Activated B cell treated with CpG ODN at 0.5 μM for 24 hours (primary cell): ENCODE results near the gene PCSK5. TPM values are rescaled to one million over a fixed set of nuclear protein-coding genes. Genes with fewer than 3 reads are reported as not detected.

ENCODE experiments used
- ATAC-seq: fragments of 200-7000 bp; cut with Tn5 transposase; one replicate; pipeline ENCODE4 v1.10.0; 2021; ENCODE audit warnings: low read depth, mild to moderate bottlenecking, moderate library complexity
- CTCF ChIA-PET: fragments of 350-600 bp; sonication (Branson Sonifier 250); formaldehyde crosslinking; loops from one replicate; lab custom pipeline; 2021; ENCODE audit warnings: antibody characterized with exemption; lab: Charles Lee
- POLR2A ChIA-PET: fragments of 350-600 bp; sonication (Branson Sonifier 250); formaldehyde crosslinking; loops from one replicate; lab custom pipeline; 2021; ENCODE audit warnings: antibody characterized with exemption; lab: Charles Lee
- DNase-seq: peaks from one replicate; pipeline ENCODE4 v3.0.0; 2022
- H3K27ac Mint-ChIP-seq: one replicate; pipeline ENCODE4 v1.8.0; 2020; ENCODE audit warnings: mixed read lengths
- H3K27me3 Mint-ChIP-seq: one replicate; pipeline ENCODE4 v1.8.0; 2021; ENCODE audit warnings: mixed read lengths
- H3K36me3 Mint-ChIP-seq: one replicate; pipeline ENCODE4 v1.8.0; 2021; ENCODE audit warnings: low read depth, mixed read lengths
- H3K4me1 Mint-ChIP-seq: one replicate; pipeline ENCODE4 v1.8.0; 2021; ENCODE audit warnings: mixed read lengths
- H3K4me3 Mint-ChIP-seq: one replicate; pipeline ENCODE4 v1.8.0; 2020; ENCODE audit warnings: mild to moderate bottlenecking, mixed read lengths
- H3K9me3 Mint-ChIP-seq: one replicate; pipeline ENCODE4 v1.8.0; 2020; ENCODE audit warnings: mixed read lengths
- intact Hi-C: fragments of 100-400 bp; cut with micrococcal nuclease; formaldehyde crosslinking; loops from one replicate; pipeline ENCODE4 v1.15.1; 2024
- total RNA-seq: library from RNA; stranded (reverse); gene quantifications from 2 replicates; pipeline ENCODE4 v1.2.3, GENCODE V29; 2022
- TF ChIP-seq, protein P1 (sequence below): fragments of 200-600 bp; IDR thresholded peaks from one replicate; pipeline ENCODE4 v1.8.0; 2022; ENCODE audit warnings: antibody characterized with exemption, mild to moderate bottlenecking

PCSK5 gene
- total RNA-seq, 1 donor from 2014 or later, result not detected

DNA sequence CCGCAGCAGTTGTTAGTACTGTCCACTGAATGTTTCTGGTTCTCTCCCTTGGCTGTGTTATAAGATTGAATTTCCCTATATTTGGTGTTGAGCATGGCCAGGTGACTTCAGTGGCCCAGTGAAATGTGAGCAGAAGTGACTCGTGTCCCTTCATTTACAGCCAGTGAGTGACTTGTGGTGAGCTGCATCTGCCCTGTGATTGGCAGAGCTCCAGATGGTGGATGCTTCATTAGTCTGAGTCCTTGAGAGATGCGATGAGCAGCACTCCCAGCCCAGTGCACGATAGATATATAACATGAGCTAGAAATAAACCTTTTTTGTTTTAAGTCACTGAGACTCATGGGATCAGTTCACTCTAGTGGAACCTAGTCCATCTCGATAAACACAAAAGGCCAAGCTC lies 19.3 kb downstream of the PCSK5 start:
- DNase-seq (no peak), ATAC-seq (no peak)
- H3K4me1 Mint-ChIP-seq, result no peaks in the 10 kb centered on the region
- H3K9me3 Mint-ChIP-seq, result peaks cover 2% of the 10 kb centered on the region
- intact Hi-C loops, result no loop called here
- TF ChIP-seq, protein P1, sequence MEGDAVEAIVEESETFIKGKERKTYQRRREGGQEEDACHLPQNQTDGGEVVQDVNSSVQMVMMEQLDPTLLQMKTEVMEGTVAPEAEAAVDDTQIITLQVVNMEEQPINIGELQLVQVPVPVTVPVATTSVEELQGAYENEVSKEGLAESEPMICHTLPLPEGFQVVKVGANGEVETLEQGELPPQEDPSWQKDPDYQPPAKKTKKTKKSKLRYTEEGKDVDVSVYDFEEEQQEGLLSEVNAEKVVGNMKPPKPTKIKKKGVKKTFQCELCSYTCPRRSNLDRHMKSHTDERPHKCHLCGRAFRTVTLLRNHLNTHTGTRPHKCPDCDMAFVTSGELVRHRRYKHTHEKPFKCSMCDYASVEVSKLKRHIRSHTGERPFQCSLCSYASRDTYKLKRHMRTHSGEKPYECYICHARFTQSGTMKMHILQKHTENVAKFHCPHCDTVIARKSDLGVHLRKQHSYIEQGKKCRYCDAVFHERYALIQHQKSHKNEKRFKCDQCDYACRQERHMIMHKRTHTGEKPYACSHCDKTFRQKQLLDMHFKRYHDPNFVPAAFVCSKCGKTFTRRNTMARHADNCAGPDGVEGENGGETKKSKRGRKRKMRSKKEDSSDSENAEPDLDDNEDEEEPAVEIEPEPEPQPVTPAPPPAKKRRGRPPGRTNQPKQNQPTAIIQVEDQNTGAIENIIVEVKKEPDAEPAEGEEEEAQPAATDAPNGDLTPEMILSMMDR, result no peak
- ChIA-PET CTCF (no interaction called here), POLR2A (no interaction called here)
- no peaks in the 10 kb centered on the region for H3K27me3 Mint-ChIP-seq
- no peak overlapping the region for H3K27ac Mint-ChIP-seq
- H3K4me3 Mint-ChIP-seq, result no peak overlapping the region
- no peaks in the 10 kb centered on the region for H3K36me3 Mint-ChIP-seq

DNA sequence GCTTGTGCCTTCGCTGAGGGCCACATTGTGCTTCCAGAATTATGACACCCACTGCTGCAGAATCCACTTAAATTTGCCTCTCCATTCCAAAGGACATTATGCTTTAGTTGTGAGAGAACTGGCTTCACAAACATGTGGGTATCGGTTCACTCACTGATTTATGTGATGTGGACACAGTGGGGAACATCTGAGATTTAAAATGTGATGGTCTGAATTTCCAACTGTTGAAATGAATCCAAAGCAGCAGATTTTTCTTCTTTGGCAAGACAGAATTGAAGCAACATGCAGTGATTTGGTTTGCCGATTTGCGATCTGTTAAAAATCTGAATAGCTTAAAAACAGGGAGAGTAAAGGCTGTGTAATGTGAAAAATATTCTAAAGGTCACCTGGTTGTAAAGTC lies 20.3 kb downstream of the PCSK5 start:
- no peak for ATAC-seq
- intact Hi-C loops, result no loop called here
- no peaks in the 10 kb centered on the region for H3K9me3 Mint-ChIP-seq
- H3K4me1 Mint-ChIP-seq, result no peaks in the 10 kb centered on the region
- no peak overlapping the region for H3K27ac Mint-ChIP-seq
- POLR2A ChIA-PET, result no interaction called here
- H3K4me3 Mint-ChIP-seq, result no peak overlapping the region
- CTCF ChIA-PET, result no interaction called here
- TF ChIP-seq, protein P1, result no peak
- no peaks in the 10 kb centered on the region for H3K27me3 Mint-ChIP-seq
- no peak for DNase-seq
- H3K36me3 Mint-ChIP-seq, result no peaks in the 10 kb centered on the region

DNA sequence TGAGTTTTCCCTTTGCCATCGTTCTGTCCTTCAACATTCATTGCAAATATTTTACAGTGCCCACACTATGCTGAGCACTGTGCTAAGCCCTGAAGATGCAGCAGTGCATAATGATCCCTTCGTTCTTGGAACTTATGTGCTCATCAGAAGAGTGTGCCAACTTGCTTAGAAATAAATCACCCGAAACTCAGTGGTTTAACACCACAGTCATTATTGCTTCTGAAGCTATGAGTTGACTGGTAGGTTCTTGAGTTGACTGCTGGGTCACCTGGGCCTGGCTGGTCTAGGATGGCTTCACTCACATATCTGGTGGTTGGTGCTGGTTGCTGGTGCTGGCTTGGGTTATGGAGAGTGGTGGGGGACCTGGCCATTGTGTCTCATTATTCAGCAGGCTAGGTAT lies 20.9 kb downstream of the PCSK5 start:
- ChIA-PET CTCF (no interaction called here), POLR2A (no interaction called here)
- DNase-seq, result no peak
- Mint-ChIP-seq H3K36me3 (no peaks in the 10 kb centered on the region), H3K4me3 (no peak overlapping the region), H3K4me1 (no peaks in the 10 kb centered on the region), H3K27me3 (no peaks in the 10 kb centered on the region), H3K9me3 (no peaks in the 10 kb centered on the region), H3K27ac (no peak overlapping the region)
- ATAC-seq, result no peak
- intact Hi-C loops, result no loop called here
- TF ChIP-seq, protein P1, result no peak

DNA sequence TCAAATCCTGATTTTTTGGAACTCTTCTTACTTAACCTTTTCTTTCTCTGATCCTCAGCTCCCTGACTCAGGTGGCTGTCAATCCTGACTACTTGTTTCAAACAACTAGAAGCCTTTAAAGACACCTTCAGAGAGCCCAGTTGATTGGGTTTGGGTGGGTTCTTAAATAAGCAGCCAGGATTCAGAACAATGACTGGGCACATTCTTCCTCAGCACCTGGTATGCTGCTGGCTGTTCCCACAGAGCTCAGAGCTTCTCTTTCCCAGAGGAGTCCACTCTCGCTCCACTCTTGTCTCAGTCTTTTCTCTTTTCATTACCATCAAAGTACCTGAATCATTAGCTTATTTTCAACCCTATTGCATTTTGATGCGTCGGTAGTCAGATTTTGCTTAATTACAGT lies 22.5 kb downstream of the PCSK5 start:
- TF ChIP-seq, protein P1, result no peak
- Mint-ChIP-seq H3K27me3 (no peaks in the 10 kb centered on the region), H3K27ac (no peak overlapping the region), H3K4me3 (no peak overlapping the region), H3K9me3 (no peaks in the 10 kb centered on the region), H3K36me3 (no peaks in the 10 kb centered on the region), H3K4me1 (no peaks in the 10 kb centered on the region)
- ChIA-PET CTCF (no interaction called here), POLR2A (no interaction called here)
- ATAC-seq, result no peak
- intact Hi-C loops, result no loop called here
- no peak for DNase-seq

DNA sequence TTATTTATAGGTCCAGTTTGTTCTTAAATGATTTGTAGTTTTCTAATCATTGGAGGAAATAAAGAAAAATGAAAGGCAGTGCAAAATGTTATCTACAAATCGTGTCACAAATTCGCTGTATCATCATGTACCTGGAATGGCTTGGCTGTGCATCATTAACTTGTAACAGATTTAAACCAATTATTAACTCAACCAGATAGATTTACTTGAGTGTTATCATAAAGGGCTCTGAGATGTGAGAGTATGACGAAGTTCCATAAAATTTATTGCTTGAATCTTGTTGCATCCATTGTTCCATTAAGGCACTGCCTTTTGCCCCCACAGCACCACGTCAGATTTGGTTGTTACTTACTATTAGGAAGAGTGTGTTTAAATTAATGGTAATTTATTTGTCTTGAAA lies 23.5 kb downstream of the PCSK5 start:
- no peak overlapping the region for H3K27ac Mint-ChIP-seq
- TF ChIP-seq, protein P1, result no peak
- ATAC-seq (no peak), DNase-seq (no peak)
- H3K27me3 Mint-ChIP-seq, result no peaks in the 10 kb centered on the region
- H3K36me3 Mint-ChIP-seq, result no peaks in the 10 kb centered on the region
- ChIA-PET POLR2A (no interaction called here), CTCF (no interaction called here)
- H3K9me3 Mint-ChIP-seq, result no peaks in the 10 kb centered on the region
- H3K4me3 Mint-ChIP-seq, result no peak overlapping the region
- no peaks in the 10 kb centered on the region for H3K4me1 Mint-ChIP-seq
- intact Hi-C loops, result no loop called here
